ENCODE results near the gene HOXA11. TPM values are rescaled to one million over a fixed set of nuclear protein-coding genes. Genes with fewer than 3 reads are reported as not detected.

Gene HOXA11
- polyA plus RNA-seq, 1 of the 3 experiments (the other 2 are of a cell fraction), result not detected

DNA sequence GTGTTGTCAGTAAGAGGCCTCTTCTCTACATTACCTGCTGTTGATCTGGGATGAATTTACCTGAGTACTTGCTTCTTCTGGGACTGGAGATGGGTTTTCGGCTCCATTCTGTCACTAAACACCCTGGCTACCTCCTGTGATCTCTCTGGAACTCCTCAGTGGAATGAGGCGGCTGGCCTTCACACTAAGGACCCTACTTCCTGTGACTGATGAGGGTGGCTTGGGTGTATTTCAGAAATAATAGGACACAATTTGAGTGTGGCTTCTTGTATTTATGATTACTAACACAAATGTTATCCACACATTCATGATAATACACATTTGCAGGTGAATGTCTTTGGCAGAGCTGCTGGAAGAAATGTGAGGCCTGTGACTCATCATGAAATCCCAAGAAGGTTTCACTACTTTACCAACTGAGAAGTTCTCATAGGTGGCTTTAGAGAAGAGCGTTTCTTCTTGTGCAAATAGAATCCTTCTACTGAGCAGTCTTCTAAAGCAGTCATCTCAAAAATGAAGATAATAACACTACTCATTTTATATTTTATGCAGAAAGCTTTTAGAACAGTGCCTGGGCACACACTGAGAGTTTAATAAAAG, 36.3 kb upstream of the HOXA11 start:
- H3K79me2 ChIP-seq (ENCODE audit: insufficient read depth), result no peaks in the 10 kb centered on the region
- no peaks in the 10 kb centered on the region for H3K9me2 ChIP-seq
- H3K9me3 ChIP-seq, result no peaks in the 10 kb centered on the region
- peaks cover 100% of the 10 kb centered on the region for H3K27me3 ChIP-seq (ENCODE audit: insufficient read depth)
- H4K20me1 ChIP-seq (ENCODE audit: insufficient read depth), result no peaks in the 10 kb centered on the region; the same call in 1 of the 2 replicates
- H2AFZ ChIP-seq (ENCODE audit: low read depth), result no peak overlapping the region
- H3K36me3 ChIP-seq (replicated peaks in 1 of 2; ENCODE audit: control insufficient read depth in 1 of 2, insufficient read depth in 2 of 2, low read length in 1 of 2), result no peaks in the 10 kb centered on the region
- 36% methylated on average over 3 of the region's 3 CpGs for WGBS (ENCODE audit: low lambda C conversion rate)
- DNase-seq, result no peak
- H3K4me3 ChIP-seq (ENCODE audit: low read depth in 2 of 2, low read length in 1 of 2), result no peak overlapping the region
- CTCF ChIA-PET, result interaction anchor here (0.9 to 1.8 kb wide), 2 partner anchors 10 to 41 kb away, joined by 3 to 6 read pairs; no protein-coding TSS in a partner anchor
- H3K4me2 ChIP-seq, result no peak overlapping the region
- TF ChIP-seq RFX5 (IDR thresholded peaks at IDR 0.05; ENCODE audit: low read length), result no peak
- TF ChIP-seq POLR2AphosphoS5 (IDR thresholded peaks at IDR 0.05; ENCODE audit: low read depth, low read length), result no peak
- no peak for TF ChIP-seq GABPA (IDR thresholded peaks at IDR 0.05; ENCODE audit: low read depth)
- TF ChIP-seq, protein P1, sequence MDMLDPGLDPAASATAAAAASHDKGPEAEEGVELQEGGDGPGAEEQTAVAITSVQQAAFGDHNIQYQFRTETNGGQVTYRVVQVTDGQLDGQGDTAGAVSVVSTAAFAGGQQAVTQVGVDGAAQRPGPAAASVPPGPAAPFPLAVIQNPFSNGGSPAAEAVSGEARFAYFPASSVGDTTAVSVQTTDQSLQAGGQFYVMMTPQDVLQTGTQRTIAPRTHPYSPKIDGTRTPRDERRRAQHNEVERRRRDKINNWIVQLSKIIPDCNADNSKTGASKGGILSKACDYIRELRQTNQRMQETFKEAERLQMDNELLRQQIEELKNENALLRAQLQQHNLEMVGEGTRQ (IDR thresholded peaks at IDR 0.05; ENCODE audit: borderline replicate concordance, low read depth, low read length), result no peak
- no peak for TF ChIP-seq NRF1 (IDR thresholded peaks at IDR 0.05; ENCODE audit: low read depth, low read length)
- TF ChIP-seq, protein P2, sequence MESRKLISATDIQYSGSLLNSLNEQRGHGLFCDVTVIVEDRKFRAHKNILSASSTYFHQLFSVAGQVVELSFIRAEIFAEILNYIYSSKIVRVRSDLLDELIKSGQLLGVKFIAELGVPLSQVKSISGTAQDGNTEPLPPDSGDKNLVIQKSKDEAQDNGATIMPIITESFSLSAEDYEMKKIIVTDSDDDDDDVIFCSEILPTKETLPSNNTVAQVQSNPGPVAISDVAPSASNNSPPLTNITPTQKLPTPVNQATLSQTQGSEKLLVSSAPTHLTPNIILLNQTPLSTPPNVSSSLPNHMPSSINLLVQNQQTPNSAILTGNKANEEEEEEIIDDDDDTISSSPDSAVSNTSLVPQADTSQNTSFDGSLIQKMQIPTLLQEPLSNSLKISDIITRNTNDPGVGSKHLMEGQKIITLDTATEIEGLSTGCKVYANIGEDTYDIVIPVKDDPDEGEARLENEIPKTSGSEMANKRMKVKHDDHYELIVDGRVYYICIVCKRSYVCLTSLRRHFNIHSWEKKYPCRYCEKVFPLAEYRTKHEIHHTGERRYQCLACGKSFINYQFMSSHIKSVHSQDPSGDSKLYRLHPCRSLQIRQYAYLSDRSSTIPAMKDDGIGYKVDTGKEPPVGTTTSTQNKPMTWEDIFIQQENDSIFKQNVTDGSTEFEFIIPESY (IDR thresholded peaks at IDR 0.05; ENCODE audit: borderline replicate concordance, low read depth), result no peak
- no peak for TF ChIP-seq NFIC (IDR thresholded peaks at IDR 0.05; ENCODE audit: borderline replicate concordance)
- no peak for TF ChIP-seq FOXJ3 (CRISPR knock-in tag; IDR thresholded peaks at IDR 0.05)
- TF ChIP-seq MEF2A (IDR thresholded peaks at IDR 0.05; ENCODE audit: borderline replicate concordance, low read depth), result no peak
- no peak for TF ChIP-seq MXI1 (IDR thresholded peaks at IDR 0.05; ENCODE audit: low read depth, low read length)
- TF ChIP-seq FOSL2 (IDR thresholded peaks at IDR 0.05; ENCODE audit: borderline replicate concordance, low read depth), result no peak
- TF ChIP-seq FOXM1 (IDR thresholded peaks at IDR 0.05; ENCODE audit: low read depth), result no peak
- no peak for TF ChIP-seq EZH2phosphoT487 (IDR thresholded peaks at IDR 0.05; ENCODE audit: borderline replicate concordance, low read depth)
- TF ChIP-seq, protein P3, sequence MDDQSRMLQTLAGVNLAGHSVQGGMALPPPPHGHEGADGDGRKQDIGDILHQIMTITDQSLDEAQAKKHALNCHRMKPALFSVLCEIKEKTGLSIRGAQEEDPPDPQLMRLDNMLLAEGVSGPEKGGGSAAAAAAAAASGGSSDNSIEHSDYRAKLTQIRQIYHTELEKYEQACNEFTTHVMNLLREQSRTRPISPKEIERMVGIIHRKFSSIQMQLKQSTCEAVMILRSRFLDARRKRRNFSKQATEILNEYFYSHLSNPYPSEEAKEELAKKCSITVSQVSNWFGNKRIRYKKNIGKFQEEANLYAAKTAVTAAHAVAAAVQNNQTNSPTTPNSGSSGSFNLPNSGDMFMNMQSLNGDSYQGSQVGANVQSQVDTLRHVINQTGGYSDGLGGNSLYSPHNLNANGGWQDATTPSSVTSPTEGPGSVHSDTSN (IDR thresholded peaks at IDR 0.05), result no peak
- TF ChIP-seq JUND (IDR thresholded peaks at IDR 0.05), result no peak
- TF ChIP-seq, protein P4, sequence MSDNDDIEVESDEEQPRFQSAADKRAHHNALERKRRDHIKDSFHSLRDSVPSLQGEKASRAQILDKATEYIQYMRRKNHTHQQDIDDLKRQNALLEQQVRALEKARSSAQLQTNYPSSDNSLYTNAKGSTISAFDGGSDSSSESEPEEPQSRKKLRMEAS (IDR thresholded peaks at IDR 0.05; ENCODE audit: low read depth), result no peak
- H3K9ac ChIP-seq, result no peak overlapping the region
- POLR2A ChIA-PET, result no interaction called here
- no peak overlapping the region for H3K27ac ChIP-seq (ENCODE audit: low read depth in 2 of 2, low read length in 1 of 2)
- no peaks in the 10 kb centered on the region; a peak in 1 of 4 replicates for H3K4me1 ChIP-seq (ENCODE audit: control insufficient read depth in 1 of 2, insufficient read depth in 2 of 2, low read depth in 1 of 2, low read length in 1 of 2)
- H3F3A ChIP-seq (replicated peaks; ENCODE audit: insufficient read depth), result no peaks in the 10 kb centered on the region
